Measurements from ENCODE around the gene RELL1. TPM values are rescaled to one million over a fixed set of nuclear protein-coding genes. Genes with fewer than 3 reads are reported as not detected.

Gene RELL1, protein sequence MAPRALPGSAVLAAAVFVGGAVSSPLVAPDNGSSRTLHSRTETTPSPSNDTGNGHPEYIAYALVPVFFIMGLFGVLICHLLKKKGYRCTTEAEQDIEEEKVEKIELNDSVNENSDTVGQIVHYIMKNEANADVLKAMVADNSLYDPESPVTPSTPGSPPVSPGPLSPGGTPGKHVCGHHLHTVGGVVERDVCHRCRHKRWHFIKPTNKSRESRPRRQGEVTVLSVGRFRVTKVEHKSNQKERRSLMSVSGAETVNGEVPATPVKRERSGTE
- 10 to 100 TPM in 2 of 5 donors, 1 to 10 TPM in 3; 8.4 to 11.0 (median 9.4) TPM for polyA plus RNA-seq (ENCODE audit: insufficient read depth in 1 of 5, insufficient read length in 5 of 5, low replicate concordance in 1 of 5)
- long read RNA-seq, donor 1, transcript RELL1-202 (7 exons, 1,350 nt) = major isoform, 5 of 14 reads
- long read RNA-seq, donor 1, partial matches to known transcripts = 9 of 14 reads
- long read RNA-seq, donor 1, other reads (novel, unspliced or antisense) = 0 of 14 reads
- long read RNA-seq, donor 2 = 0 reads
- long read RNA-seq, donor 3, partial matches to known transcripts = 0 of 4 reads
- long read RNA-seq, donor 3, other reads (novel, unspliced or antisense) = 0 of 4 reads
- long read RNA-seq, donor 4, partial matches to known transcripts = 0 of 2 reads
- long read RNA-seq, donor 4, other reads (novel, unspliced or antisense) = 0 of 2 reads
- long read RNA-seq, donor 5, partial matches to known transcripts = 0 of 2 reads
- long read RNA-seq, donor 5, other reads (novel, unspliced or antisense) = 0 of 2 reads
- long read RNA-seq, donor 6, partial matches to known transcripts = 0 of 2 reads
- long read RNA-seq, donor 6, other reads (novel, unspliced or antisense) = 0 of 2 reads
- long read RNA-seq, donor 7, partial matches to known transcripts = 0 of 3 reads
- long read RNA-seq, donor 7, other reads (novel, unspliced or antisense) = 0 of 3 reads
- long read RNA-seq, donor 8, partial matches to known transcripts = 0 of 1 reads
- long read RNA-seq, donor 8, other reads (novel, unspliced or antisense) = 0 of 1 reads

DNA sequence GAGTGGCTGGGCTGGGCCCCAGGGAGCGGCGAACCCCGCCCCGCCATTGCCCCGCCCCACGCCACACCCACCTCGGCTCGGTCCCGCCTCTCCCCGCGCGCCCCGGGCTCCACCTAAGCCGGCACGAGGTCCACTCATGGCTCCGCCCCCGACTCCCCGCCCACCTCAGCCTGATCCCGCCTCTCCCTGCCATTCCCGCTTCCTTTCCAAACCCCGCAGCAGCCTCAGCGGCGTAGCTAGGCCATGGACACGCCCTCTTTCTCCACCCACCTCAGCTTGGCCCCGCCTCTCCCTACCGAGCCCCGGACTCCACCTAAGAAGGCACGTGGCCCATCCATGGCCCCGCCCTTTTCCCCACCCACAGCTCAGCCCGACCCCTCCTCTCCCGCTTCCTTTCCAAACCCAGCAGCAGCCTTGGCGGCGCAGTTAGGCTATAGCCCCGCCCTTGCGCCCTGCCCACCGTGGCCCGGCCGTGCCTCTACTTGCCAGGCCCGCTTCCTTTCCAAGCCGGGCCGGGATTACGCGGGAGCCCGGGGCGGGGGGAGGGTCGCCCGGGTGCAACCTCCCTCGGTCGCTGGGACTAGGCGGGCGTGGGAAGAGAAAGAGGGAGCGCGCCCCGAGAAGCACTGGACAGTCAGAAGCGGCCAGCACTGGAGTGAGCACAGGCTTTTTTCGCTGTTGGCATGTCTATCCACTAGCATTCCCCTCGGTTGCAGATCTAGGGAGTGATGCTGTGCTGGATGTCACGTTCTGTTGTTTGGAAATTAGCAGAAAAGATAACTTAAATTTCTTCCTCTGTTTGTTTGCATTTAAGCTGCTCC lies at the start of gene RELL1:
RELL1 (minus strand) TSS at position 4 of the 821 bp plus-strand sequence. CDS start 89 bp downstream, outside the sequence.
- DNase-seq = peak; percentile 99 to 100

DNA sequence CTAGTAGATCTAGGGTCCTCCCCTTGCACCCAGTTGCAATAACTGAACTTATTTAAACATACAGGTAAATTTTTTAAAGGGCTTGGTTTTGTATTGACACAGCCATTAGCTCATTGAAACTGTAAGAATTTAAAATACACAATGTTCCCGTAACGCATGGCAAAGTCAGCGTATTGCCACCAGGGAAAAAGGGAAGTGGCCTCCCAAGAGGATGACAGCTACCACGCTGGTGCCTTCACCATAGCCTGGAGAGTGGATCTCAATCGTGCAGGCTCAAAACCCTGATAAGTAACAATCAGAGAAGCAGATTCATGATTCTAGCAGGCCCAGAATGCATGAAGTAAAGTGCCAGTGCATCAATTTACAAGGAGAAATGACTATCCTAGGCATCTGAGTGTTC lies 49.4 kb upstream of the RELL1 start:
- no peak for DNase-seq

DNA sequence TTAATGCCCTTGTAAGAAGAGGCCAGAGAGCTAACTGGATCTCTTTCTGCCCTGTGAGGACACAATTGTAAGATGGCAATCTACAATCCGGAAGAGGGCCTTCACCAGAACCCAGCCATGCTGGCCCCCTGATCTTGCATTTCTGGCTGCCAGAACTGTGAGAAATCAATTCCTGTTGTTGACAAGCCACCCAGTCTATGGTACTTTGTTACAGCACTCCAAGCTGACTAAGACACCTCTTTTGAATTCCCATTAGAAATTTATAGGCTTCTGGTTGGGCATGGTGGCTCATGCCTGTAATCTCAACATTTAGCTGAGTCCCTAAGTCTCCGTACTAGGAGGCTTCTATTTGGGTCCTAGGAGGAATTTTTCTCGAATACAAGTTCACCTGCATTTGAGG lies 48.8 kb upstream of the RELL1 start:
- DNase-seq = no peak

DNA sequence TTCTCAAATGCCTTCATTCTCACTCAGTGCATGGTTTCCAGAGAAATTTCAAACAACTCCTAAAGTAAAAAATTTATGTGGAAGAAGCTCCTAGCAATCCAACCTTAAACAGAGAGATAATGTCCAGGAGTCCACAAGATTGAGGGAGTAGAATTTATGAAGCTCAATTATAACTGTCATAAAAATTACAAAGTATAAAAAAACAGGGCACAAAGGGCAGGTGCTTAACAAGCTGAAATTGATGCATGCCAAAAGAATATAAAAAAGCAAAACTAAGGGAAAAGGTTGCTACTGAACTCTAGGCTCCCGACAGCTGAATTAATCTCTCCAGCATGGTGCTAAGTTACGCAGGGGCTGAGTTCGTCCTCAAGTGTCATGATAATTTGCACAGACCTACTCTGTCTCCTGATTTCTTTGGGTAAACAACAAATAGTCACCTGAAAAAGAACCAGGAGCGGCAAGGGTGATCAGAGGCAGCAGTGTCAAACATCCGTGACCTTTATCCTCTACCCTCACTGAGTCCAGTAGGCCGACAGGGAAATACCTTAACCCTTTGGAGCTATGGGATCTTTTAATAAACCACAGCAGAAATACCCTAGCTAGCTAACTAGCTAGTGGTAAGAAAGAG lies 47.2 kb upstream of the RELL1 start:
- no peak for DNase-seq

DNA sequence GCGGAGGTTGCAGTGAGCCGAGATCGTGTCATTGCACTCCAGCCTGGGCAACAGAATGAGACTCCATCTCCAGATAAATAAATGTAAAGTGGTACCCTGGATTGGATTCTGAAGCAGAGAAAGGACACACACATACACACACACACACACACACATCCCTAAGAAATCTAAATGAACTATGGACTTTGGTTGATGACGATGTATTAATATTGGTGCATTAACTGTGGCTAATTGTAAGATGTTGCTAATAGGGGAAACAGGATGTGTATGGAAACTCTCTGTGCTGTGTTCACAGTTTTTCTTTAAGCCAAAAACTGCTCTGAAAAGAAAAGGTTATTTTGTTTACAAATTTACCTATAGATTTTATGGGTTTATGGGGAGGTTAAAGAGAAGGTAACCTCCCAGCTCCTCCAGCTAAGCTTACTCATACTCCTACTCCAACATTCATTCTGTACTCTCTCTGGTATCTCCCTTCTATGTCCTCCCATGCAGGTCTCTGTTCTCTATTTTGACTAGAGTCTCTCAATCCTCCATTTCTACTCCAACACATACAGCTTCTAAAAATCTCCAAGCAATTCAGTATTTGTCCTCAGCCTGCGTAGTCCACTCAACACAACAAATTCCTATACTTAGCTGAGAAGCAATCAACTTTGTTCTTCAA lies 46.5 kb upstream of the RELL1 start:
- DNase-seq = no peak

DNA sequence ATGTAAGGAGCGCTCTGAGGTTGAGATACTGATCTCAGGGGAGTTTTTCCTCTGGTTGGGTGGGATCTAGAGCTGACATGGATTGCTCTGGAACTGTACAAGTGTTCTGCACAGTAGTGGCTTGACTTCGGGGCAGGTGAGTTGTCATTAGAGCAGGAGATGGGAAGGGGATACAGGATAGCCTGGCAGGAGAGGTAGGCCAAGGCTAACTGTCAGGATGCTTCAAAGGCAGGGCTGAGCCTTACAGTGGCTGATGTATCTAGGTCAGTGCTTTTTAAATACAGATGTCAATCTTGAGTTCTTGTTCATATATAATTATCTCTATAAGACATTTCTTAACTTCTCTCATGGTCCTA lies 43.5 kb upstream of the RELL1 start:
- no peak for DNase-seq

DNA sequence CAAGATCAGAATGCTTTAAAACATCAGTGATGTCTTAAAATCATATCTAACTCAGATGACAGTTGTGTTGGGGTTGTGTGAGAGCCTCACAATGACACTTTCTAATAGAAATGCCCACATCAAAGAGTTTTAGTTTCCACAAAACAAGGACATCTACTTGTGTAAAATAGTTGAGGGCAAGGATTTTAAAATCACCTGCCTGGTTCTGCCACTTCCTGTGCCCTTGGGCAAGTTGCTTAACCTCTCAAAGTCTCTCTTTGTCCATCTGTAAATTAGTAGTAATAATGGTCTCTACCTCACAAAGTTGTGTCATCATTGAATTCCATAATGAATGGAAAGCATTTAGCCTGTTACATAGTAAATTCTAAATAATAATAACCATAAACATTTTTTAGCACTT lies 41.9 kb upstream of the RELL1 start:
- no peak for DNase-seq

DNA sequence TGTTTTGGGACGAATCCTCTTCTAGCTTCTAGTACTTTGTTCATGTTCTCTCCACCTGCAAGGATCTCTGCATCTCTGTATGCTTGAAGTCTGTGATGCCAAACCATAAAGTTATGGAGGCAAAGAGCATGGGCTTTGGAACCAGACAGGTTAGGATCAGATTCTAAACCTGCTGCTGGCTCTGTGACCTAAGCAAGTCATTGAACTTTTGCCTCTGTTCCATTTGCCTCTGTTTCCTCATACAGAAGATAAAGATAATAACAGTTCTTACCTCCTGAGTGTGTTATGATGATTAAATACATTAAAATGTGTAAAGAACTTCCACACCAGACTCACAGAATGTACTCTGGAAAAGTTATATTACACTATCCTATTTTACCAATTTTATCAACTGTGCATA lies 41.5 kb upstream of the RELL1 start:
- DNase-seq = no peak

DNA sequence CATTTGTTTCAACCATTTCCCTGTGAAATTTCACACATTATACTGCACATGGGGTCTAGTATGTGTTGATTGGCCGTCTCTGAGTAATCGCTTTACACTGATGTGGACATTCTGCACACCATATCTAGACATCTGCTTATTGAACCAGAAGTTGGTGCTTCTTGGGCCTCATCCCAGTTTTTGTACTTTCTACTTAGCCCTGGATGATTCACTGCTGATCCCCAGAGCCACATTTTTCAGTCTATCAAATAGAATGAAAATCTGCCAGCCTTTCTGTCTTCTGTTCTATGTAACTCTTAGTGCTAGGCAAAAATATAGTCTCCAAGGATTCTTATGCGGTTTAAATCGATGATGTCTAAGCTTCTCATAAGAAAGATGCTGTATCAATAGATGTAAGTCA lies 40.5 kb upstream of the RELL1 start:
- no peak for DNase-seq

DNA sequence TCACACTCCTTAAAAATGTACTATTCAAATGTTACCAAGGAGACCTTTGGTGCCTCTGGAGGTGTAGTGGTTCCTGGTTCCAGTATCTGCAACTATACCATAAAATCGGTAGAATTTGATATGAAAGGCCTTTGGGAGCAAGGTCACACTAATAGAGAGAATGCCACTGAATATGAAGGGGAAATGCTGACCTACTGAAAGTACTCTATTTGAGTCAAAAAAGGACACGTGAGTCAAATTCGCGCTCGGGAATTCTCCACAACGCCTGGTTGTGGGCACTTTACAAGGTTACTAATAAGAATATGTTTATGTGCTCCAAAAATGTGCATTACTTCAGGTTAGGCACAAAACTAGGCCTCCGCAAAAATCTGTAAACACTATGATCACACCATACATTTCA lies 39.5 kb upstream of the RELL1 start:
- no peak for DNase-seq

DNA sequence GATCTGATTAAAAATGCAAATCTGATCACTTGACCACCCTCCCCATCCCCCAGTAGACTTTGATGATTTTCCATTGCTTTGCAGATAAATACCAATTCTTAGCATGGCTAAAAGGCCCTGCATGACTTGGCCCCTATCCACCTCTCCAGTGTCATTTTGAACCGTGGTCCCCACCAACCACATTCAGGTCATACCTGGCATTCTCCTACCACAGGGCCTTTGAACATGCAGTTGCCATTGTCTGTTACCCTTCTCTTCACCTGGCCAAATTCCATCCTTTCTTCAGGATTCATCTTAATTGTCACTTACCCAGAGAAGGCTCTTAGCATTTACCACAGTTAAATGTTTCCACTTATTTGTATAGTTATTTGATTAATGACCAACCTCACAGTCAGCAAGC lies 36.9 kb upstream of the RELL1 start:
- DNase-seq = no peak

DNA sequence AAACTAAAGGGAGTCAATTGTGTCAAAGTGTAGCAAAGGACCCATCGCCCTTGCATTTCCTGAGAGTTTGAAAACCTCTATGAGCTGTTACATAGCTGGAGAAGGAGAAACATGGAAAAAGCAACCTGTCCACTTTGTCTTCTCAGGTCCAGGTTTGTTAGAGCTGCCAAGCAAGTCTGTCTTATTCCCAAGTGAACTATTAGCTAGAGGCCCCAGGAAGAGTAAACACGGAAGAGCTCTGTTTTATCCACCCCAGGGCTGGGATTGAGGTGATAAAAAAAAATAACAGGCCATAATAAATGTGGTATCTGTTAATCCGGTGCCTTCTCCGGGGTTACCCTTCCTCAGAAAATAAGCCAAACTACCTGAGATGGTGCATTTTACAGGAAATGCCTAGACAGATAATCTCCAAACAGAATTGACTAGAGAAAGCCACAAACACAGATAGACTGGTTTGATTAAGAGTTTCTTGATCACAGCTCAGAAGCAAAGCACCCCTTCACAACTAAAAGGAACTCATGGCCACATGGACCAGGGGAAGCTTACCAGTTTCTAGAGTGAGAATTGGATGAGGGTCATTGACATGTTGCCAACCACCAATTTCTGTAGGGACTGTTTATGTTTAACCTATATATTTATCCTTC lies 35.9 kb upstream of the RELL1 start:
- DNase-seq = no peak

DNA sequence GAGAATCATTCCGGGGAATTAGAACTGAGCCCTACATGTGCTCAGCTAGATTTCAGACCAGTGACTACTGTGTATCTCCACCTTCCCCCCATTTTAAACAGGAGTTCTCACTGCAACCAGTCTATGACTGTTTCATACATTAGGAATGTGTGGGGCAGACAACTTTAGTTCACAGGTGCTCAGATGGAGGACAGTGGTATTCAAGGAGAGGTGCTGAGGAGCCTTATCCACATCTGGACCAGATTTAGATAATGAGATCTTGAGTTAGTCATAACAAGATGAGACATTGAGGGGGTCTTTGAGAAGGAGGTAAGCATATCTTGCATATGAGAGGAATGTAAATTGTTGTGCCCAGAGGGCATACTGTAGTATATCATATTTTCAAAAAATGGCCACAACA lies 32.8 kb upstream of the RELL1 start:
- DNase-seq = no peak

DNA sequence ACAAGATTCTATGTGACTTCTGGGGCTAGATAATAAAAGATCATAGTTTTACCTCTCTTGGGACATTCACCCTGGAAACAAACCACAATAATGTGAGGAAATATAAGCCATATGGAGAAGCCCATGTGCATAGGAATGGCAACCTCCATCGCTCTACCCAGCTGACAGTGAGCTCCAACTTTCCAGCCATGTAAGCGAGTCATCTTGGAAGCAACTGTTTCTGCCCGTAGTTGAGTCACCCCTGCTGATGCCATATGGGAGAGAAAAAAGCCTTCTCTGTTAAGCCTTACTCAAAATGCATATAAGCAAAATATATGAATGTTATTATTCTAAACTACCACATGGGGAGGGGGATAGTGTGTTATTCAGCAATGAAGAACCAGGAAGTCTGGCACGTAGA lies 31.4 kb upstream of the RELL1 start:
- DNase-seq = no peak

DNA sequence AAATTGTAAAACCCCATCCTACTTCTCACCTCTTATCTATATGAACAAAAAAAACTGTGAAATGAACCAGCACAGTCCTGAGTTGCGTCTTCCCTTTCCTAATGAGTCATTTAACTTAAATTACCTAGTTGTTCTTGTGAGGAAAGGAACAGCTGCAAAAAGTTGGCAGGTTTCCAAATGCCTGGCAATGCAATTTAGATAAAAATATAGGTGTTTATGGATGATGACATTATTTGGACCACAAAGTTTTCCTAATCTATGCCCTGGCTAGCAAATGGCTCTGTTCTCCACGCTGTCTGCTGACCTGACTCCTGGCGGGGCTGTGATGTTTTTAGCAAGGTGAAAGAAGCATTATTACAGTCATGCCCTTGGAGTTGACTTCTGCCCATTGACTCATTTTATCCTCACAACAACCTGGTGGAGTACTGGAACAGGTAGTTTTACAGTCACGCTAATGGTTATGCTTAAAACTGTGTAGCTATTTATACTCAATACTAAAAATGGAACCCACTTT lies 29.8 kb upstream of the RELL1 start:
- no peak for DNase-seq

DNA sequence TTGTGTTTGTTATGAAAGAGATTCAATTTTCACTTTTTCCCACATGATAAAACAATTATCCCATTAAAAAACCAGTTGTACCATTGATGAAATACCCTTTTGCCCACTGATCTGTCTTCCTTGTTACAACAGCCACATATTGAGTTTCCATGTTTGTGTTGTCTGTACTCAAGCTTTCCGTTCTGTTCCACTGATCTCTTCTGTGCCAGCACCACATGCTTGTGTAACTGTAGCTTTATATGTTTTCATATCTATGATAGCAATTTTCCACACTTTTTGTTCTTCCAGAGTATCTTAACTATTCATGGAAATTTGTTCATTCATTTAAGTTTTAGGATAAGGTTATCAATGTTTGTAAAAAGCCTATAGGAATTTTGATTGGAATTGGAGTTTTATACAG lies 24.3 kb upstream of the RELL1 start:
- DNase-seq = no peak

DNA sequence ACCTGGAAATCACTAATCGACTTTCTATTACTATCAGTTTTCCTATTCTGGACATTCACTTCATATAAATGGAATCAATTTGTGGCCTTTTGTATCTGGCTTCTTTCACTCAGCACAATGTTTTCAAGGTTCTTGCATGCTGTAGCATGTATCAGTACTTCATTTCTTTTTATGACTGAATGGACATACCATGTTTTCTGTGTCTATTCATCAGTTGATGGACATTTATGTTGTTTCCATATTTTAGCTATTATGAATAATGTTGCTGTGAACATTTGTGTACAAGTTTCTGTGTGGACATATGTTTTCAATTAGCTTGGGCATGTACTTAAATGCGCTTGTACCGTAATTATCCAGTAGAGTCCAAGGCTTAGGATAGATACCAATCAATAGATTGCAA lies 19.9 kb upstream of the RELL1 start:
- DNase-seq = no peak

DNA sequence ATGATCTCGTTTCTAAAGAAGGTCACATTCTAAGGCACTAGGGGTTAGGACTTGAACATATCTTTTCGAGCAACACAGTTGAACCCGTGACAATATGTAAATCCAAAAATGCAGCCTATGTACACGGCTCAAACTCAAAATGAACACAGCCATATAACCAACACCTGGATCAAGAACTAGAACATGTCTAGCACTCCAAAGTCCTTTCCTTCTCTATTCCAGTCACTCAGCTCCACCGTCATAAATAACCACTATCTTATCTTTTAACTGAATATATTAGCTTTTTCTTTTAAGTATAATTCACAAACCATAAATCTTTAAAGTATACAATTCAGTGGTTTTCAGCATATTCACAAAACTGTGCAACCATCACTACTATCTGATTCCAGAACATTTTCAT lies 19.4 kb upstream of the RELL1 start:
- DNase-seq = no peak

DNA sequence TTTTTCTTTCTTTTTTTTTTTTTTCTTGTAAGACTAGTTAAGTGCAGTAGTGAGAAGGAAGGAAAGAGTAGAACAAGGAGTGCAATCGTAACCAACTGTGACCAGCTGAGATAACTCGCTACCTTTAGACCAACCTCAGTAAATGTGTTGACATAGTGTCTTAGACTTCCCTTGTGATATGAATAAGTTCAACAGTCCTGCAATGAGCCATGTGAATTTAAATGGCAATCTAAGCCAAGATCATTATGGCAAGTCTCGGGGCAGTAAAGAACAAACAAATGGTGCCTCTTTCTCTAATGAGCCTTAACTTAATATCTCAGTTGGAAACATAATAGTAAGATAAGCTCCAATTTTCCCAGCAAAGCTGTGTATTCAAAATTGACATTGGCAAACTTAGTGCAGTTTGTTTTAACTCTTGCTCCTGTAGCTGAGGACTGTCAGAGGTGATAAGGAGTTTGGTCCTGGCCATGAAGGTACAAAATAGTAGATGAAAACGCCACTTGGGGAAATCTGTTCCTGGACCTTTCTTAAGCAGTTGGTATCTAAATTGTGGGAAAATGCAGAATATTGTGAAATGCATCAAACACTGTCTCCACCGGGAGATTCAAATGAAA lies 13.8 kb upstream of the RELL1 start:
- no peak for DNase-seq

DNA sequence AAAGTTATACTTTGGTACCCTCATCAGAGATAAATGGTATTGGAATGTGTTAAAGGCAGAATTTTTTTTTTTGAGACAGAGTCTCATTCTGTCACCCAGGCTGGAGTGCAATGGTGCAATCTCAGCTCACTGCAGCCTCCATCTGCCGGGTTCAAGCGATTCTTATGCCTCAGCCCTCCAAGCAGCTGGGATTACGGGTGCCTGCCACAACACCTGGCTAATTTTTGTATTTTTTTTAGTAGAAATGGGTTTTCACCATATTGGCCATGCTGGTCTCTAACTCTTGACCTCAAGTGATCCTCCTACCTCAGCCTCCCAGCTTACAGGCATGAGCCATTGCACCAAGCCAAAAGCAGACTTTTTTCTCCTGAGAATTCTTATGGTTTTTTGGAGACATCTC lies 11.4 kb upstream of the RELL1 start:
- DNase-seq = no peak

Data from right lung (tissue), 10 donors.